Heart left ventricle (tissue), 16 donors: ENCODE data around the gene KCNQ2. TPM values are rescaled to one million over a fixed set of nuclear protein-coding genes. Genes with fewer than 3 reads are reported as not detected.

ENCODE experiments used
- ATAC-seq, 4 donors: fragments of 200-7000 bp; cut with Tn5 transposase; one replicate each; pipeline ENCODE4 v1.9.1; 2020 to 2022; ENCODE audit warnings: moderate library complexity in 4 of 4, mild to moderate bottlenecking in 3 of 4, moderate number of reproducible peaks in 1 of 4
- DNase-seq, 5 donors: peaks; one replicate each; pipeline ENCODE4 v3.0.0-alpha.2; 2020
- H3K27ac ChIP-seq, 12 donors: fragments of 200-600 bp; sonication (generic) in 4 of 12; one replicate each; pipeline versions ENCODE4 v1.5.0 to v1.8.0; 2016 to 2022; ENCODE audit warnings: mild to moderate bottlenecking in 2 of 12
- H3K27me3 ChIP-seq, 9 donors: fragments of 200-600 bp; sonication (generic) in 2 of 9; one replicate each; pipeline versions ENCODE4 v1.5.1 to v1.8.0; 2016 to 2022; ENCODE audit warnings: mild to moderate bottlenecking in 3 of 9
- H3K36me3 ChIP-seq, 9 donors: fragments of 200-600 bp; sonication (generic) in 2 of 9; one replicate each; pipeline versions ENCODE4 v1.5.0 to v1.8.0; 2018 to 2022; ENCODE audit warnings: mild to moderate bottlenecking in 2 of 9
- H3K4me1 ChIP-seq, 12 donors: fragments of 200-600 bp; sonication (generic) in 4 of 12; one replicate each; pipeline versions ENCODE4 v1.5.0 to v1.8.0; 2016 to 2022; ENCODE audit warnings: mild to moderate bottlenecking in 3 of 12
- H3K4me3 ChIP-seq, 12 donors: fragments of 200-600 bp; sonication (generic) in 4 of 12; one replicate each; pipeline versions ENCODE4 v1.5.0 to v1.8.0; 2017 to 2022; ENCODE audit warnings: mild to moderate bottlenecking in 9 of 12, moderate library complexity in 4 of 12
- H3K9me3 ChIP-seq, 12 donors: fragments of 200-600 bp; sonication (generic) in 4 of 12; one replicate each; pipeline versions ENCODE4 v1.5.0 to v1.8.0; 2016 to 2022; ENCODE audit warnings: mild to moderate bottlenecking in 1 of 12
- CTCF ChIP-seq, 12 donors: fragments of 200-600 bp; sonication (generic) in 4 of 12; IDR thresholded peaks; one replicate each; pipeline versions ENCODE4 v1.5.0 to v1.8.0; 2018 to 2022; ENCODE audit warnings: antibody characterized with exemption in 12 of 12, mild to moderate bottlenecking in 5 of 12
- POLR2A ChIP-seq, 2 donors: fragments of 450-650 bp; IDR thresholded peaks; one replicate each; pipeline ENCODE4 v1.6.1; 2017; ENCODE audit warnings: antibody characterized with exemption in 2 of 2, mild to moderate bottlenecking in 2 of 2, moderate library complexity in 2 of 2
- WGBS, 4 donors: extraction: QIAGEN DNeasy Blood & Tissue Kit in 2 of 4; methylation state at CpG; one replicate each; pipeline versions ENCODE4 v1.1.5 to v1.1.7; 2013 to 2018; 5-methylcytosine and 5-hydroxymethylcytosine counted together
- intact Hi-C, 10 donors: fragments of 100-400 bp; cut with DNase I; formaldehyde crosslinking; loops; one replicate each; pipeline versions ENCODE4 v1.11.1 to v1.14.2; 2022
- polyA plus RNA-seq, 2 donors: library from polyadenylated mRNA; stranded (reverse); fragments of 200-250 nt; gene quantifications; one replicate each; pipeline ENCODE4 v1.2.3, GENCODE V29; 2013
- total RNA-seq, 9 donors: library from RNA; depleted of rRNA in 2 of 9; stranded (reverse); fragments of >200 nt in 2 of 9; fragmentation: NEBNext Ultra II Directional in 3 of 9; extraction: Animal tissue kit (Norgen Biotek cat#: 25700) in 3 of 9; gene quantifications; one replicate each; pipeline versions ENCODE4 v1.1.0 to v1.2.4, GENCODE V29; 2016 to 2023
- donor health status: ischemic (EF 13 %, LVEDD 7.1; RV severe dilation, severe dysfunction).
- donor health status: healthy with polysubstance abuse.
- donor health status: DM: no; HTN: yes; CAD: no.
- donor health status: DM: no; HTN: no; CAD: no.
- donor health status: ischemic (EF 25% LVEDD 6.9; RV normal size, moderate dysfunction).
- donor health status: ischemic (EF 25% LVEDD 5.7; RV mildly dilated, moderate dysfunction).
- donor health status: healthy.
- donor health status: DM: yes; HTN: yes; CAD: no.
- donor health status: ischemic (EF 35%, LVEDD 5.7; RV mildly dilated, moderate dysfunction).
- donor health status: nonischemic (EF 11% LVEDD 7.7; RV severe dilation, severe dysfunction).
- donor health status: DM: yes; HTN: yes; CAD: no.
- donor health status: PGD.
- donor health status: ischemic (EF 29% LVEDD 5.4; RV normal size, mild dysfunction).
- donor health status: nonischemic (EF 23%, LVEDD 6.1; RV moderate dilation, normal function).

KCNQ2 gene
- total and polyA plus RNA-seq, 11 donors, result 0.06 to 2.6 (median 0.65) TPM; not detected in 7

GRCh38 chr20:63367446-63368055, 104.9 kb downstream of the KCNQ2 start:
- Histone ChIP-seq H3K4me1 (peaks cover 0 to 26% (median 7%) of the 10 kb centered on the region in 12 donors), H3K4me3 (no peak overlapping the region), H3K9me3 (no peaks in the 10 kb centered on the region), H3K27me3 (peaks cover 0 to 47% (median 8%) of the 10 kb centered on the region in 9 donors), H3K27ac (no peak overlapping the region), H3K36me3 (no peaks in the 10 kb centered on the region)
- ATAC-seq, result no peak
- TF ChIP-seq CTCF (IDR thresholded peaks at IDR 0.05) (no peak), POLR2A (IDR thresholded peaks at IDR 0.05) (no peak)
- peak in 1 of 5 donors; percentile 26 for DNase-seq
- WGBS, 4 donors, result 67 to 81% (median 72%) methylated on average over 18 to 24 of the region's 24 CpGs
- intact Hi-C loops, result no loop called here

- H3K4me1 ChIP-seq, result peaks cover 0 to 27% (median 7%) of the 10 kb centered on the region in 12 donors
- no peak overlapping the region for H3K4me3 ChIP-seq
- WGBS, 4 donors, result 81 to 84% (median 82%) methylated on average over 21 to 30 of the region's 30 CpGs
- intact Hi-C loops, result no loop called here
- ATAC-seq, result no peak
- no peaks in the 10 kb centered on the region for H3K9me3 ChIP-seq
- no peaks in the 10 kb centered on the region for H3K36me3 ChIP-seq
- H3K27ac ChIP-seq, result no peak overlapping the region
- H3K27me3 ChIP-seq, result peaks cover 2 to 53% (median 15%) of the 10 kb centered on the region in 9 donors
- no peak for TF ChIP-seq POLR2A (IDR thresholded peaks at IDR 0.05)
- no peak for TF ChIP-seq CTCF (IDR thresholded peaks at IDR 0.05)
- peak in 1 of 5 donors; percentile 59 for DNase-seq
Observed at GRCh38 chr20:63366390-63367365, 105.8 kb downstream of the KCNQ2 start.

- TF ChIP-seq POLR2A (IDR thresholded peaks at IDR 0.05) (no peak), CTCF (IDR thresholded peaks at IDR 0.05) (no peak)
- Histone ChIP-seq H3K4me3 (no peak overlapping the region), H3K27me3 (peaks cover 8 to 52% (median 22%) of the 10 kb centered on the region in 9 donors), H3K27ac (no peak overlapping the region), H3K4me1 (peaks cover 0 to 26% (median 3%) of the 10 kb centered on the region in 12 donors), H3K36me3 (no peaks in the 10 kb centered on the region), H3K9me3 (no peaks in the 10 kb centered on the region)
- intact Hi-C loops, result no loop called here
- ATAC-seq, result no peak
- 82 to 88% (median 85%) methylated on average over 7 to 22 of the region's 22 CpGs for WGBS, 4 donors
- peak in 2 of 5 donors; percentile 25 to 52 for DNase-seq
Observed at GRCh38 chr20:63365601-63366389, 106.7 kb downstream of the KCNQ2 start.
